Measurements from ENCODE around the gene ASCC1. TPM values are rescaled to one million over a fixed set of nuclear protein-coding genes. Genes with fewer than 3 reads are reported as not detected.

Gene ASCC1
- total and polyA plus RNA-seq, 2 experiments from 2014 or later: 13.7 to 37.2 TPM

- H3K4me1 Mint-ChIP-seq: peaks cover 12% of the 10 kb centered on the region
- Histone ChIP-seq H3K27ac (ENCODE audit: low read depth) (no peak overlapping the region), H2AFZ (no peak overlapping the region), H3K4me3 (no peak overlapping the region), H4K20me1 (replicated peaks; ENCODE audit: insufficient read depth) (no peaks in the 10 kb centered on the region), H3K36me3 (ENCODE audit: insufficient read depth) (no peaks in the 10 kb centered on the region), H3K9me2 (ENCODE audit: insufficient read depth) (no peaks in the 10 kb centered on the region), H3K4me2 (no peak overlapping the region), H3K4me1 (ENCODE audit: insufficient read depth) (peaks cover 7% of the 10 kb centered on the region; the same call in 1 of the 2 replicates), H3K79me2 (replicated peaks; ENCODE audit: insufficient read depth) (no peaks in the 10 kb centered on the region), H3K27me3 (ENCODE audit: insufficient read depth) (peaks cover 23% of the 10 kb centered on the region), H3F3A (replicated peaks; ENCODE audit: low read depth) (no peaks in the 10 kb centered on the region)
- TF ChIP-seq ZNF114 (CRISPR knock-in tag; IDR thresholded peaks at IDR 0.05) (no peak), POLR2AphosphoS5 (IDR thresholded peaks at IDR 0.05; ENCODE audit: low read depth) (no peak), ZNF331 (CRISPR knock-in tag; IDR thresholded peaks at IDR 0.05; ENCODE audit: low read depth) (no peak), NANOG (IDR thresholded peaks at IDR 0.05; ENCODE audit: borderline replicate concordance) (no peak)
- H3K27me3 Mint-ChIP-seq (ENCODE audit: insufficient read depth, low read depth, poor library complexity): peaks cover 26% of the 10 kb centered on the region
- ATAC-seq (no peak), DNase-seq (ENCODE audit: low spot score) (no peak)
- no peak overlapping the region for H3K4me3 Mint-ChIP-seq
- H3K9me3 Mint-ChIP-seq: no peaks in the 10 kb centered on the region
- no peaks in the 10 kb centered on the region for H3K36me3 Mint-ChIP-seq (ENCODE audit: low read depth)
- H3K27ac Mint-ChIP-seq: no peak overlapping the region
Observed at GRCh38 chr10:72081772-72082590, 134.1 kb downstream of the ASCC1 start.

GRCh38 chr10:72081210-72081609 is 134.9 kb downstream of the ASCC1 start:
- peaks cover 7% of the 10 kb centered on the region for H3K4me1 Mint-ChIP-seq
- H3K79me2 ChIP-seq (replicated peaks; ENCODE audit: insufficient read depth): no peaks in the 10 kb centered on the region
- H4K20me1 ChIP-seq (replicated peaks; ENCODE audit: insufficient read depth): no peaks in the 10 kb centered on the region
- no peaks in the 10 kb centered on the region for H3K36me3 ChIP-seq (ENCODE audit: insufficient read depth)
- no peak overlapping the region for H2AFZ ChIP-seq
- peaks cover 16% of the 10 kb centered on the region for H3K27me3 ChIP-seq (ENCODE audit: insufficient read depth)
- no peaks in the 10 kb centered on the region for H3K36me3 Mint-ChIP-seq (ENCODE audit: low read depth)
- H3K4me3 ChIP-seq: no peak overlapping the region
- no peak overlapping the region for H3K4me2 ChIP-seq
- peaks cover 3% of the 10 kb centered on the region; the same call in 1 of the 2 replicates for H3K4me1 ChIP-seq (ENCODE audit: insufficient read depth)
- H3F3A ChIP-seq (replicated peaks; ENCODE audit: low read depth): no peaks in the 10 kb centered on the region
- H3K4me3 Mint-ChIP-seq: no peak overlapping the region
- H3K9me2 ChIP-seq (ENCODE audit: insufficient read depth): no peaks in the 10 kb centered on the region
- ATAC-seq (no peak; the same call in 2 of the 3 replicates), DNase-seq (ENCODE audit: low spot score) (no peak)
- peaks cover 18% of the 10 kb centered on the region for H3K27me3 Mint-ChIP-seq (ENCODE audit: insufficient read depth, low read depth, poor library complexity)
- no peak overlapping the region for H3K27ac ChIP-seq (ENCODE audit: low read depth)
- no peak overlapping the region for H3K27ac Mint-ChIP-seq
- no peaks in the 10 kb centered on the region for H3K9me3 Mint-ChIP-seq
- TF ChIP-seq REST (IDR thresholded peaks at IDR 0.05; ENCODE audit: unreplicated experiment) (no peak), ZNF462 (CRISPR knock-in tag; IDR thresholded peaks at IDR 0.05) (no peak), CREB1 (CRISPR knock-in tag; IDR thresholded peaks at IDR 0.05; ENCODE audit: low read depth) (no peak), ZNF331 (CRISPR knock-in tag; IDR thresholded peaks at IDR 0.05; ENCODE audit: low read depth) (no peak), POLR2AphosphoS5 (IDR thresholded peaks at IDR 0.05; ENCODE audit: low read depth) (no peak), ZNF114 (CRISPR knock-in tag; IDR thresholded peaks at IDR 0.05) (no peak), JUNB (IDR thresholded peaks at IDR 0.05; ENCODE audit: unreplicated experiment) (no peak), EZH2phosphoT487 (IDR thresholded peaks at IDR 0.05; ENCODE audit: unreplicated experiment) (no peak), EZH2 (IDR thresholded peaks at IDR 0.05; ENCODE audit: low read depth, unreplicated experiment) (no peak)

Measured in GM23338 (cell line).